SU-DHL-6 (cell line): ENCODE measurements around the gene DGLUCY.

Experiments
- H2AFZ ChIP-seq: fragments of 200-600 bp; sonication (generic); 2 replicates; pipeline ENCODE4 v1.6.1; 2014; ENCODE audit warnings: low read depth, mild to moderate bottlenecking, moderate library complexity, mixed read lengths, antibody characterized with exemption, low read length; ENCODE audit not compliant: severe bottlenecking
- H3F3A ChIP-seq: fragments of 200-600 bp; shearing (Covaris generic); 2 replicates; pipeline ENCODE4 v1.6.0; 2016; ENCODE audit warnings: antibody characterized with exemption, mild to moderate bottlenecking; ENCODE audit not compliant: insufficient read depth
- H3K27ac ChIP-seq: fragments of 200-600 bp; sonication (generic); 2 replicates; pipeline ENCODE4 v1.5.1; 2016; ENCODE audit warnings: low read depth, mild to moderate bottlenecking, low read length, moderate library complexity, mixed read lengths
- H3K27me3 ChIP-seq: fragments of 200-600 bp; sonication (generic), shearing (Covaris generic); 2 replicates; pipeline ENCODE4 v1.6.0; 2014; ENCODE audit warnings: mild to moderate bottlenecking, low read length
- H3K36me3 ChIP-seq: fragments of 200-600 bp; sonication (generic); 2 replicates; pipeline ENCODE4 v1.6.1; 2014; ENCODE audit warnings: mild to moderate bottlenecking, low read length, mixed read lengths
- H3K4me2 ChIP-seq: fragments of 300-600, 200-600 bp; shearing (Covaris generic), sonication (generic); 2 replicates; pipeline ENCODE4 v1.6.0; 2014; ENCODE audit warnings: low read length, low read depth, mild to moderate bottlenecking; ENCODE audit not compliant: poor library complexity, severe bottlenecking
- H3K4me3 ChIP-seq: fragments of 200-600 bp; sonication (generic); 2 replicates; pipeline ENCODE4 v1.5.1; 2014; ENCODE audit warnings: antibody characterized with exemption, low read length, mild to moderate bottlenecking, mixed read lengths; ENCODE audit not compliant: insufficient read depth, poor library complexity, severe bottlenecking
- H3K79me2 ChIP-seq: fragments of 200-600 bp; sonication (generic); 2 replicates; pipeline ENCODE4 v1.6.1; 2014; ENCODE audit warnings: mild to moderate bottlenecking, low read length, moderate library complexity; ENCODE audit not compliant: insufficient read depth
- H3K9ac ChIP-seq: fragments of 200-600 bp; sonication (generic); 2 replicates; pipeline ENCODE4 v1.7.0; 2014; ENCODE audit warnings: mild to moderate bottlenecking, low read length
- H3K9me2 ChIP-seq: fragments of 200-600 bp; sonication (generic); replicated peaks from 2 replicates; pipeline ENCODE4 v1.6.1; 2014; ENCODE audit warnings: low read length; ENCODE audit not compliant: insufficient read depth
- H3K9me3 ChIP-seq: fragments of 200-600 bp; sonication (generic); 2 replicates; pipeline ENCODE4 v1.6.1; 2014; ENCODE audit warnings: low read length, mixed read lengths; ENCODE audit not compliant: insufficient read depth
- H4K20me1 ChIP-seq: fragments of 200-600 bp; sonication (generic); 2 replicates; pipeline ENCODE4 v1.6.1; 2014; ENCODE audit warnings: low read depth, mild to moderate bottlenecking, antibody characterized with exemption, low read length, moderate library complexity, mixed read lengths
- EZH2phosphoT487 ChIP-seq: fragments of 200-600 bp; sonication (generic), shearing (Covaris generic); conservative IDR thresholded peaks from 2 replicates; pipeline ENCODE4 v1.6.1; 2018; ENCODE audit warnings: mild to moderate bottlenecking, antibody characterized with exemption, low read length, moderate library complexity, mixed read lengths
- TF ChIP-seq, protein P1 (sequence below): fragments of 200-600 bp; sonication (generic); IDR thresholded peaks from one replicate; pipeline ENCODE4 v1.5.1; 2017; ENCODE audit warnings: antibody characterized with exemption, mild to moderate bottlenecking, low read length, moderate library complexity; ENCODE audit not compliant: insufficient read depth, poor library complexity, severe bottlenecking

DGLUCY gene

DNA sequence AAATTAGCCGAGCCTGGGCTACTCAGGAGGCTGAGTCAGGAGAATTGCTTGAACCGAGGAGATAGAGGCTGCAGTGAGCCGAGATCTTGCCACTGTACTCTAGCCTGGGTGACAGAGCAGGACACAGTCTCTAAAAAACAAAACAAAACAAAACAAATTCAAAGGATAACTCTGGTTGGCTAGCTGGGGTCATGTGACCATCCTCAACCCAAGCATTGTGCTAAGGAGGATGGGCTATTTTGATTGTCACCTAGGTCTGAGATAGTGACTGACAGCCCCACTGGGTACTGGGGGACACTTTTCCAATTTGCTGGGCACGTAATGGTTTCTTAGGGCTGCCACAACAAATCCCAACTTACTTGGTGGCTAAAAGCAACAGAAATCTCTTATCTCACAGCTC lies 11.9 kb downstream of the DGLUCY start:
- H3K4me3 ChIP-seq = no peak overlapping the region
- no peaks in the 10 kb centered on the region for H4K20me1 ChIP-seq
- H3K79me2 ChIP-seq = peaks cover 3% of the 10 kb centered on the region; the same call in 1 of the 2 replicates
- H3K9me2 ChIP-seq = no peaks in the 10 kb centered on the region
- no peaks in the 10 kb centered on the region for H3K9me3 ChIP-seq
- no peak for TF ChIP-seq EZH2phosphoT487
- TF ChIP-seq, protein P1, sequence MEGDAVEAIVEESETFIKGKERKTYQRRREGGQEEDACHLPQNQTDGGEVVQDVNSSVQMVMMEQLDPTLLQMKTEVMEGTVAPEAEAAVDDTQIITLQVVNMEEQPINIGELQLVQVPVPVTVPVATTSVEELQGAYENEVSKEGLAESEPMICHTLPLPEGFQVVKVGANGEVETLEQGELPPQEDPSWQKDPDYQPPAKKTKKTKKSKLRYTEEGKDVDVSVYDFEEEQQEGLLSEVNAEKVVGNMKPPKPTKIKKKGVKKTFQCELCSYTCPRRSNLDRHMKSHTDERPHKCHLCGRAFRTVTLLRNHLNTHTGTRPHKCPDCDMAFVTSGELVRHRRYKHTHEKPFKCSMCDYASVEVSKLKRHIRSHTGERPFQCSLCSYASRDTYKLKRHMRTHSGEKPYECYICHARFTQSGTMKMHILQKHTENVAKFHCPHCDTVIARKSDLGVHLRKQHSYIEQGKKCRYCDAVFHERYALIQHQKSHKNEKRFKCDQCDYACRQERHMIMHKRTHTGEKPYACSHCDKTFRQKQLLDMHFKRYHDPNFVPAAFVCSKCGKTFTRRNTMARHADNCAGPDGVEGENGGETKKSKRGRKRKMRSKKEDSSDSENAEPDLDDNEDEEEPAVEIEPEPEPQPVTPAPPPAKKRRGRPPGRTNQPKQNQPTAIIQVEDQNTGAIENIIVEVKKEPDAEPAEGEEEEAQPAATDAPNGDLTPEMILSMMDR = no peak
- no peaks in the 10 kb centered on the region for H3F3A ChIP-seq
- no peaks in the 10 kb centered on the region for H3K27me3 ChIP-seq
- no peak overlapping the region for H3K4me2 ChIP-seq
- H3K27ac ChIP-seq = no peak overlapping the region
- H3K9ac ChIP-seq = no peak overlapping the region
- H2AFZ ChIP-seq = no peak overlapping the region
- no peaks in the 10 kb centered on the region for H3K36me3 ChIP-seq

DNA sequence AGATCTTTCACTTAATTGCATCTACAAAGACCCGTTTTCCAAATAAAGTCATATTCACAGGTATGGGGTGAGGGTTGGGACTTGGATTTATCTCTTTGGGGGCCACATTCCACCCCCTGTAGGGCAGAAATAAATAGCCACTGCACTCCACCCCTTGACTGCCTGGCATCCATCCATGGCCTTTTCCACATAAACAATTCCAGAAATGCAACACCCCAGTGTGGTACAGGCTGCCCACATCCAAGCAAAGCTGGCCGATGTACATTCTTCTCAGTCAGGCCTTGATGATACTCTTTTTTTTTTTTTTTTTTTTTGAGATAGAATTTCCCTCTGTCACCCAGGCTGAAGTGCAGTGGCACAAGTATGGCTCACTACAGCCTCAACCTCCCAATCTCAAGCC lies 12.9 kb downstream of the DGLUCY start:
- no peak for TF ChIP-seq EZH2phosphoT487
- TF ChIP-seq, protein P1 = no peak
- H3K4me3 ChIP-seq = no peak overlapping the region
- H3K27me3 ChIP-seq = no peaks in the 10 kb centered on the region
- no peaks in the 10 kb centered on the region for H4K20me1 ChIP-seq
- H3F3A ChIP-seq = no peaks in the 10 kb centered on the region
- H3K9me2 ChIP-seq = no peaks in the 10 kb centered on the region
- no peak overlapping the region for H3K4me2 ChIP-seq
- H3K27ac ChIP-seq = no peak overlapping the region
- no peaks in the 10 kb centered on the region for H3K36me3 ChIP-seq
- H3K9me3 ChIP-seq = no peaks in the 10 kb centered on the region
- H2AFZ ChIP-seq = no peak overlapping the region
- no peak overlapping the region for H3K9ac ChIP-seq
- peaks cover 3% of the 10 kb centered on the region; the same call in 1 of the 2 replicates for H3K79me2 ChIP-seq

DNA sequence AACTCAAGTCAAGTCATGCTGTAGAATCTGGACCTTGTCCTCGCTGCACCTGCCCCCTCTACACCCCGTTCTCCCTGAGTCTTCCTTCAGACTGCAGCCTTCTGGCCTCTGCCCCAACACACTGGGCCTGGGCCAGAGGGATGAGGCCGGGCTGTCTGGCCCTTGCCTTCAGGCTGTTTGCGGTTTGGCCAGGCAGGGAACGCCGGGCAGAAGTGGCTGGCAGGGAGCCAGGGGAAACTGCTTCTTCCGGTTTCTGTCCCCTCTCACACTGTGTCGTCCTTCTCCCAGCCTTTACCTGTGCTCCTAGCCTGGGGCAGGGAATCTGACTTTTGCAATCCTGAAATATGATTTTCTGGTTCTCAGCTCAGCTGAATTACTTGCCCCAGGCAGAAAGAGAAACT lies 13.5 kb downstream of the DGLUCY start:
- H4K20me1 ChIP-seq = no peaks in the 10 kb centered on the region
- no peaks in the 10 kb centered on the region for H3K27me3 ChIP-seq
- no peaks in the 10 kb centered on the region for H3K9me3 ChIP-seq
- no peak overlapping the region for H3K27ac ChIP-seq
- no peak overlapping the region for H2AFZ ChIP-seq
- H3K36me3 ChIP-seq = no peaks in the 10 kb centered on the region
- H3K79me2 ChIP-seq = peaks cover 3% of the 10 kb centered on the region; the same call in 1 of the 2 replicates
- H3K4me3 ChIP-seq = no peak overlapping the region
- H3K9me2 ChIP-seq = no peaks in the 10 kb centered on the region
- H3K4me2 ChIP-seq = no peak overlapping the region
- H3F3A ChIP-seq = no peaks in the 10 kb centered on the region
- no peak overlapping the region for H3K9ac ChIP-seq
- TF ChIP-seq EZH2phosphoT487 = no peak
- TF ChIP-seq, protein P1 = no peak

DNA sequence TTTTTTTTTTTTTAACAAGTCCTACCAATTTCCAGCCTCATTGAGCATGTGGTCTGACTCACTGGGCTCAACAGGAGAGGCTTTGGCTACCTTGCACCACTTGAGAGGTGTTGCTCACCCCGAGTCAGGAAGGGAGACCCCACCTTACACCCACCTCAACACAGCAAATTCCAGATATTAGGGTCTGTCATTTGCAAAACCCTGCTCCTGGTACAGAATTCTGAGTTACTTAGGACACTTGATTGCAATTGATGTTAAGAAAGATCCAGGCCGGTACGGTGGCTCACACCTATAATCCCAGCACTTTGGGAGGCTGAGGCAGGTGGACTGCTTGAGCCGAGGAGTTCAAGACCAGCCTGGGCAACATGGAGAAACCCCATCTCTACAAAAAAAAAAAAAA lies 14.1 kb downstream of the DGLUCY start:
- Histone ChIP-seq H3F3A (no peaks in the 10 kb centered on the region), H3K9ac (no peak overlapping the region), H3K4me3 (no peak overlapping the region), H4K20me1 (no peaks in the 10 kb centered on the region), H3K9me3 (no peaks in the 10 kb centered on the region), H3K9me2 (no peaks in the 10 kb centered on the region), H3K36me3 (no peaks in the 10 kb centered on the region), H3K27me3 (no peaks in the 10 kb centered on the region), H3K79me2 (peaks cover 3% of the 10 kb centered on the region; the same call in 1 of the 2 replicates), H3K27ac (no peak overlapping the region), H3K4me2 (no peak overlapping the region), H2AFZ (no peak overlapping the region)
- TF ChIP-seq, protein P1 = no peak
- no peak for TF ChIP-seq EZH2phosphoT487
